Common myeloid progenitor, CD34-positive (primary cell): ENCODE measurements around the gene CYBA.
"Not testable (repeated sequence)": the region's sequence is repeated elsewhere in the genome, so short reads cannot be mapped to it uniquely, and the experiment has no call there.

Experiments
- CTCF ChIA-PET: fragments of 350-600 bp; sonication (Branson Sonifier 250); formaldehyde crosslinking; loops from one replicate; lab custom pipeline; 2021; ENCODE audit warnings: antibody characterized with exemption; lab: Charles Lee
- POLR2A ChIA-PET: fragments of 350-600 bp; sonication (Branson Sonifier 250); formaldehyde crosslinking; loops from one replicate; lab custom pipeline; 2021; ENCODE audit warnings: antibody characterized with exemption; lab: Charles Lee
- DNase-seq, 3 donors: peaks; one replicate each; pipeline versions ENCODE4 v3.0.0 to v3.0.0-alpha.2; 2013
- H3K27ac ChIP-seq, 2 experiments: 1 replicate in 1 of 2; 2 replicates in 1 of 2; pipeline ENCODE4 v1.7.0; 2013; ENCODE audit warnings: inconsistent platforms in 2 of 2, low read length in 2 of 2, mild to moderate bottlenecking in 2 of 2, low read depth in 1 of 2, moderate library complexity in 1 of 2; ENCODE audit not compliant: severe bottlenecking in 2 of 2, insufficient read depth in 1 of 2, poor library complexity in 1 of 2
- H3K27me3 ChIP-seq, 5 experiments: replicated peaks in 2 of 5; 1 replicate in 3 of 5; 2 replicates in 2 of 5; pipeline versions ENCODE4 v1.6.1 to v1.7.0; 2013; ENCODE audit warnings: low read length in 4 of 5, mild to moderate bottlenecking in 2 of 5, moderate library complexity in 2 of 5, inconsistent platforms in 1 of 5; ENCODE audit not compliant: insufficient read depth in 5 of 5, control insufficient read depth in 4 of 5
- H3K36me3 ChIP-seq, 4 experiments: 1 replicate in 2 of 4; 2 replicates in 2 of 4; pipeline versions ENCODE4 v1.6.1 to v1.7.0; 2013; ENCODE audit warnings: low read length in 3 of 4, control low read depth in 1 of 4, mild to moderate bottlenecking in 1 of 4; ENCODE audit not compliant: control insufficient read depth in 4 of 4, insufficient read depth in 4 of 4
- H3K4me1 ChIP-seq, 4 experiments: 1 replicate in 3 of 4; 2 replicates in 1 of 4; pipeline versions ENCODE4 v1.6.1 to v1.7.1; 2013; ENCODE audit warnings: low read length in 3 of 4, mild to moderate bottlenecking in 3 of 4, control low read depth in 1 of 4, inconsistent platforms in 1 of 4, moderate library complexity in 1 of 4; ENCODE audit not compliant: control insufficient read depth in 4 of 4, insufficient read depth in 4 of 4; ENCODE audit errors: control extremely low read depth in 1 of 4
- H3K4me3 ChIP-seq, 7 experiments: 1 replicate in 4 of 7; 2 replicates in 3 of 7; pipeline versions ENCODE4 v1.5.1 to v1.7.0; 2013; ENCODE audit warnings: mild to moderate bottlenecking in 7 of 7, low read length in 6 of 7, moderate library complexity in 6 of 7, inconsistent platforms in 2 of 7, low read depth in 2 of 7, control low read depth in 1 of 7; ENCODE audit not compliant: insufficient read depth in 4 of 7, control insufficient read depth in 1 of 7; ENCODE audit errors: extremely low read depth in 1 of 7
- H3K9me3 ChIP-seq, 5 experiments: 1 replicate in 4 of 5; 2 replicates in 1 of 5; pipeline versions ENCODE4 v1.6.1 to v1.7.1; 2013; ENCODE audit warnings: low read length in 4 of 5, mild to moderate bottlenecking in 2 of 5, inconsistent platforms in 1 of 5, low read depth in 1 of 5, moderate library complexity in 1 of 5; ENCODE audit not compliant: control insufficient read depth in 4 of 5, insufficient read depth in 2 of 5; ENCODE audit errors: control extremely low read depth in 1 of 5
- WGBS: methylation state at CpG from one replicate; pipeline ENCODE4 v1.1.5; 2013; ENCODE audit not compliant: insufficient coverage; 5-methylcytosine and 5-hydroxymethylcytosine counted together

The CYBA gene

DNA sequence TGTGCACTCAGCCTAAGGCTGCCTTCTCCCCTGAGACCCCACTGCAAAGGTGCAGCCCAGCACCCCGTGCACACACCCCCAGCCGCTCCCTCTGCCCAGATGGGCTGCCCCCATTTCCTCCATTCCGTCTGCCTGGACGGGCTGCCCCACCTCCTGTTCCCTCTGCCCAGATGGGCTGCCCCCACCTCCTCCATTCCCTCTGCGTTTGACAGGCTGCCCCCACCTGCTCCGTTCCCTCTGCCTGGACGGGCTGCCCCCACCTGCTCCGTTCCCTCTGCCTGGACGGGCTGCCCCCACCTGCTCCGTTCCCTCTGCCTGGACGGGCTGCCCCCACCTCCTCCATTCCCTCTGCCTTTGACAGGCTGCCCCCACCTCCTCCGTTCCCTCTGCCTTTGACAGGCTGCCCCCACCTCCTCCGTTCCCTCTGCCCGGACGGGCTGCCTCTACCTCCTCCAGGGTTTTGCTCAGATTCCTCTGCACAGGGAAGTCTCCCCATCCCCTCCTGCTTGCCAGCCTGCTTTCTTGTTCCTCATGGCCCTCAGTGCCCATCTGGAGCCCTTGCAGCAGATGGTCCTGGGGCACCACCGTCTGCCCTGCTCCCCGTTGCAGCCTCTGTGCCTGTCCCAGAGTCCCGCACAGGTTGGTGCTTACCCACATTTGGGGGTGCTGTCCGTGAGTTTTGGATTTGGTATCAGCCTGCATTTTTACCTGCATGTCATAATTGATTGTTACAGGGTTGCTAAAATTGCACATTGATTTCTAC is 35.9 kb downstream of the CYBA start:
- CTCF ChIA-PET: no interaction called here
- POLR2A ChIA-PET: no interaction called here
- Histone ChIP-seq H3K27me3 (no peaks in the 10 kb centered on the region), H3K9me3 (no peaks in the 10 kb centered on the region), H3K27ac (no peak overlapping the region), H3K36me3 (peaks cover 9 to 82% (median 58%) of the 10 kb centered on the region in 4 experiments), H3K4me3 (no peak overlapping the region), H3K4me1 (no peaks in the 10 kb centered on the region)
- no peak for DNase-seq
- 92% methylated on average over 18 of the region's 19 CpGs for WGBS

DNA sequence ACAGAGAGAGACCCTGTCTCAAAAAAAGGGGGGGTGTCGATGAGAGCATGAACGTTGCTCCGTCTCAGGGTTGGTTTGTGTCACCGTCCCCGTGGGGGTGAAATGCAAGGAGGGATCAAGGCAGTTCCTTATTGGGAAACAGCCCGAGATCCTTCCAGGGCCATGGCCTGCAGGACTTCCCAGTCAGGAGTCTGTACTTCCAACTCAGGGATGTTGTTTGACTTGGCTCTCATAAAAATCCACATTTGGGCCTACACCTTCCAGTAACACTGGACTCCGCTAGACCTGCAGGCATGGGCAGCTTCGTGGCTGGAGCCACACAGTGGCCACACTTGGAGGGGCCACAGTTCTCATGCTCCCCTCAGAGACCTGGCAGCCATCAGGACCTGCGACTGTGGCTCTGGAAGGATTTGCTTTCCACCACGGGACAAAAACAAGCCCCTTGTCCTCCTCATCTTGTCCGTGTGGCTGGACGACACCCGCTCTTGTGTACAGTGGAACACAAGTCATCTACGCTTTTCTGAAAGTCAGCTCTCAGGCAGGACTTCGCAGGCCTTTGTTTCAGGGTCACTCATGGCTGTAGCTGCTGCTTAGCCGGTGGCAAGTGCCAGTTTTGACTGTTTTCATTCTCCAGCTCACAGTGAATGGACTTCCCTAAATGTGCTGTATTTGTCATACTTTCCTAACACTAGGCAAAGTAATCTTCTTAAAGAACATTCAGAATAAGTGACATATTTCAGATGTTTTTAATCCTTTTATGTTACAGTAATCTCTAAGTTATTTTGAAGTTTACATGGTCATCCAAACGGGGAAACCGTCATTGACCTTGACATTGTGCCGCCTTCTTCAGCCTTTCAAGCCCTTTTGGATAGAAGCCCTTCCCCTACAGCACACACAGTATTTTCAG is 36.7 kb downstream of the CYBA start:
- CTCF ChIA-PET: no interaction called here
- DNase-seq: no peak
- H3K27me3 ChIP-seq: no peaks in the 10 kb centered on the region
- no peaks in the 10 kb centered on the region for H3K9me3 ChIP-seq
- no peaks in the 10 kb centered on the region for H3K4me1 ChIP-seq
- 96% methylated on average over 14 of the region's 19 CpGs for WGBS
- H3K4me3 ChIP-seq: no peak overlapping the region
- POLR2A ChIA-PET: no interaction called here
- H3K27ac ChIP-seq: no peak overlapping the region
- peaks cover 9 to 78% (median 61%) of the 10 kb centered on the region in 4 experiments for H3K36me3 ChIP-seq

DNA sequence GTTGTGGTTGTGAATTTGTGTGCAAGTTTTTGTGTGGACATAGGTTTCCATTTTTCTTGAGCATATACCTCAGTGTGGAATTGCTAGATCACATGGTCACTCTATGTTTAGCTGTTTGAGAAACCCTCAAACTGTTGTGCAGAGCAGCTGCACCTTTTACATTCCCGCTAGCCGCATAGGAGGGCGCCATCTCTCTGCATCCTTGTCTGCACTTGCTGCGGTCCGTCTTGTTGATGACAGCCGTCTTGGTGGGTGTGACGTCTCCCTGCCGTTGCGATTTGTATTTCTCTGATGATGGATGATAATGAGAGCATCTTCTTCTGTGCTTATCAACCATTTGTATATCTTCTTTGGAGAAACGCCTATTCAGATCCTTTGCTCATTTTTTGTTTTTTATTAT is 37.6 kb downstream of the CYBA start:
- no peak for DNase-seq
- H3K27me3 ChIP-seq: no peaks in the 10 kb centered on the region
- no peak overlapping the region for H3K27ac ChIP-seq
- ChIA-PET POLR2A (no interaction called here), CTCF (interaction anchor here (1.2 kb wide), 1 partner anchor 20 kb away, joined by 3 read pairs; no protein-coding TSS in a partner anchor)
- H3K4me1 ChIP-seq: no peaks in the 10 kb centered on the region
- no CpG with 5 or more reads among the region's 10 CpGs for WGBS
- no peaks in the 10 kb centered on the region for H3K9me3 ChIP-seq
- no peak overlapping the region for H3K4me3 ChIP-seq
- peaks cover 12 to 78% (median 60%) of the 10 kb centered on the region in 4 experiments for H3K36me3 ChIP-seq

DNA sequence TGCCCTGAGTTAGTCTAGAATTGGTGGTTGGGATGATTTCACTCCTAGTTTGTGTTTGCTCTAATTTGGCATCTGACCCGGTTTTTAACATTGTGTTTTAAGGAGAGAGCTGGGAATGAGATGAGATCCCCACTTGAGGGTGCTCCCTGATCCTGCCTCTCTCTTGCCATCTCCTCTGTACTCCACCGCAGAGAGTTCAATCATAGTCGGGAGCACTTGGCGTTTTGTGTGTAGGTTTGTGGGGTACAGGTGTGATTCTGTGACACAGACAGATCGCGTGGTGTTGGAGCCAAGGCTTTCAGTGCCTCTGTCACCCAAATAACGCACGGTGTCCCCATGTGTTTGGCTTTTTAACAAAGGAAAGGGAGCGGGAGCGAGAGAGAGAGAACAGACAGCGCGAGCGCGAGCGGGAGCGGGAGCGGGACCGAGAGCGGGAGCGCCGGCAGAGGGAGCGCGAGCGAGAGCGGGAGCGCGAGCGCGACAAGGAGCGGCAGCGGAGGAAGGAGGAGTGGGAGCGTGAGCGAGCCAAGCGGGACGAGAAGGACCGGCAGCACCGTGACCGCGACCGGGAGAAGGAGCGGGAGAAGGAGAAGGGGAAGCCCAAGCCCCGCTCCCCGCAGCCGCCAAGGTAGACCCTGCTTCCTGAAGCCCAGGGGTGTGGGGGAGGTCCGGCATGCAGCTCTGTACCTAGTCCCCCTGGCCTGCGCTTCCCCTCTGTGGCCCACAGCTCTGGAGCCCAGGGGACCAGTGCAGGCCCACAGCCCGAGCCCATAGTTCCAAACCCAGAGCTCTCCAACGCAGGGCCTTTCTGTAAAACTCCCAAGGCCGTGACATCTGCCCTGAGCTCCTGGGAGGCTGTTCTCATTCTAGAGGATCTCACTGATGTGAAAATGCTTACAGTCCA is 39.7 kb downstream of the CYBA start:
- no peak overlapping the region for H3K4me3 ChIP-seq
- WGBS: 97% methylated on average over 41 of the region's 49 CpGs
- H3K27ac ChIP-seq: no peak overlapping the region
- H3K4me1 ChIP-seq: peaks cover 0 to 2% (median 0%) of the 10 kb centered on the region in 4 experiments
- ChIA-PET POLR2A (no interaction called here), CTCF (no interaction called here)
- H3K9me3 ChIP-seq: no peaks in the 10 kb centered on the region
- H3K36me3 ChIP-seq: peaks cover 16 to 80% (median 62%) of the 10 kb centered on the region in 4 experiments
- no peak for DNase-seq
- no peaks in the 10 kb centered on the region for H3K27me3 ChIP-seq

DNA sequence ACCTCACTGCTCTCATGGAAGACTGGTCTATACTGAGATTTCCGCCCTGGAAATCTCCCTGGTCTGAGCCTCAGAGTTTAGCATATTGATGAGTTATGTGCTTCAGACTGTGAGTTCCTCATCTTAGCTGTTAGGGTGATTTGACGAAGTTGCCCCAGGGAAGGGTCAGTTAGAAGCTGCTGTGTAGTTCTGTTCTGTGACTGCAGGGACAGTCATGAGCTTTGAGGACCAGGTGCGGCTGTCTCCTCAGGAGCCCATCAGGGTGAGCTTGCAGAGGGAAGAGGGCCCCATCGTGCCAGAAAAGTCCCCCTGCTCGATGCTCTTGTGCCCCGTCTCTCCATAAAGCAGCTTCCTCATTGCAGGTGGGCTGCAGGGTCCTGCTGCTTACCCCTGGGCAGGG is 40.8 kb downstream of the CYBA start:
- DNase-seq: no peak
- WGBS: 96% methylated on average over 6 of the region's 6 CpGs
- Histone ChIP-seq H3K4me3 (no peak overlapping the region), H3K27ac (no peak overlapping the region), H3K9me3 (no peaks in the 10 kb centered on the region), H3K4me1 (peaks cover 0 to 2% (median 0%) of the 10 kb centered on the region in 4 experiments), H3K27me3 (no peaks in the 10 kb centered on the region), H3K36me3 (peaks cover 22 to 81% (median 63%) of the 10 kb centered on the region in 4 experiments)
- ChIA-PET CTCF (no interaction called here), POLR2A (no interaction called here)

DNA sequence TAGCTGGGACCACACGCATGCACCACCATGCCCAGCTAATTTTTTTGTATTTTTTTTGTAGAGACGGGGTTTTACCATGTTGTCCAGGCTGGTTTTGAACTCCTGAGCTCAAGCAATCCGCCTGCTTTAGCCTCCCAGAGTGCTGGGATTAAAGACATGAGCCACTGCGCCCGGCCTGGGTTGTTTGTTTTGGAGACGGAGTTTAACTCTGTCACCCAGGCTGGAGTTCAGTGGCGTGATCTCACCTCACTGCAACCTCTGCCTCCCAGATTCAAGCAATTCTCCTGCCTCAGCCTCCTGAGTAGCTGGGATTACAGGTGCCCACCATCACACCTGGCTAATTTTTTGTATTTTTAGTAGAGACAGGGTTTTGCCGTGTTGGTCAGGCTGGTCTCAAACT is 41.4 kb downstream of the CYBA start:
- POLR2A ChIA-PET, H3K27ac ChIP-seq, H3K4me1 ChIP-seq, H3K9me3 ChIP-seq, H3K4me3 ChIP-seq, DNase-seq, H3K27me3 ChIP-seq: not testable (repeated sequence)
- WGBS: 91% methylated on average over 3 of the region's 8 CpGs
- peaks cover 28 to 87% (median 68%) of the 10 kb centered on the region in 4 experiments for H3K36me3 ChIP-seq
- CTCF ChIA-PET: interaction anchor here (1.3 to 1.5 kb wide), 2 partner anchors 10 to 14 kb away, joined by 4 to 5 read pairs; no protein-coding TSS in a partner anchor
